DOHH2 (cell line): Measurements from ENCODE around the gene FBXW12.

Experiments used
- H3F3A ChIP-seq: fragments of 200-600 bp; sonication (generic), shearing (Covaris generic); 2 replicates; pipeline ENCODE4 v1.6.0; 2016; ENCODE audit warnings: antibody characterized with exemption, mild to moderate bottlenecking; ENCODE audit not compliant: control insufficient read depth, insufficient read depth
- H3K27ac ChIP-seq: fragments of 200-600 bp; sonication (generic); 2 replicates; pipeline ENCODE4 v1.5.1; 2014; ENCODE audit warnings: low read depth, mild to moderate bottlenecking, low read length, moderate library complexity
- H3K27me3 ChIP-seq: fragments of 200-600 bp; sonication (generic); 2 replicates; pipeline ENCODE4 v1.6.1; 2014; ENCODE audit warnings: mild to moderate bottlenecking, low read length, mixed read lengths; ENCODE audit not compliant: control insufficient read depth
- H3K36me3 ChIP-seq: fragments of 200-600 bp; sonication (generic); 2 replicates; pipeline ENCODE4 v1.6.1; 2014; ENCODE audit warnings: mild to moderate bottlenecking, low read length, moderate library complexity, mixed read lengths; ENCODE audit not compliant: control insufficient read depth
- H3K4me1 ChIP-seq: fragments of 200-600 bp; sonication (generic); 2 replicates; pipeline ENCODE4 v1.6.1; 2014; ENCODE audit warnings: mild to moderate bottlenecking, low read length, mixed read lengths; ENCODE audit not compliant: control insufficient read depth
- H3K4me2 ChIP-seq: fragments of 200-600 bp; sonication (generic); 2 replicates; pipeline ENCODE4 v1.6.0; 2014; ENCODE audit warnings: mild to moderate bottlenecking, low read length, moderate library complexity
- H3K4me3 ChIP-seq: fragments of 200-600 bp; sonication (generic); 2 replicates; pipeline ENCODE4 v1.5.1; 2014; ENCODE audit warnings: mild to moderate bottlenecking, low read length, mixed read lengths
- H3K79me2 ChIP-seq: fragments of 200-600 bp; sonication (generic); 2 replicates; pipeline ENCODE4 v1.6.1; 2014; ENCODE audit warnings: mild to moderate bottlenecking, low read length, mixed read lengths; ENCODE audit not compliant: control insufficient read depth
- H3K9me2 ChIP-seq: fragments of 200-600 bp; sonication (generic); replicated peaks from 2 replicates; pipeline ENCODE4 v1.6.1; 2014; ENCODE audit warnings: mild to moderate bottlenecking, low read length, mixed read lengths; ENCODE audit not compliant: control insufficient read depth
- H3K9me3 ChIP-seq: fragments of 200-600 bp; sonication (generic); 2 replicates; pipeline ENCODE4 v1.6.1; 2014; ENCODE audit warnings: antibody characterized with exemption, low read length, mixed read lengths; ENCODE audit not compliant: control insufficient read depth, insufficient read depth
- H4K20me1 ChIP-seq: fragments of 200-600 bp; sonication (generic); 2 replicates; pipeline ENCODE4 v1.6.0; 2014; ENCODE audit warnings: low read depth, mild to moderate bottlenecking, antibody characterized with exemption, low read length, moderate library complexity; ENCODE audit not compliant: control insufficient read depth, insufficient read depth
- EZH2phosphoT487 ChIP-seq: fragments of 200-600 bp; sonication (generic); IDR thresholded peaks from 2 replicates; pipeline ENCODE4 v1.6.1; 2017; ENCODE audit warnings: borderline replicate concordance, mild to moderate bottlenecking, antibody characterized with exemption, low read length, moderate library complexity, mixed read lengths
- TF ChIP-seq, protein P1 (sequence below): fragments of 200-600 bp; sonication (generic); IDR thresholded peaks from one replicate; pipeline ENCODE4 v1.5.1; 2014; ENCODE audit warnings: antibody characterized with exemption, mild to moderate bottlenecking, low read depth, low read length; ENCODE audit not compliant: poor library complexity, severe bottlenecking

The FBXW12 gene

DNA sequence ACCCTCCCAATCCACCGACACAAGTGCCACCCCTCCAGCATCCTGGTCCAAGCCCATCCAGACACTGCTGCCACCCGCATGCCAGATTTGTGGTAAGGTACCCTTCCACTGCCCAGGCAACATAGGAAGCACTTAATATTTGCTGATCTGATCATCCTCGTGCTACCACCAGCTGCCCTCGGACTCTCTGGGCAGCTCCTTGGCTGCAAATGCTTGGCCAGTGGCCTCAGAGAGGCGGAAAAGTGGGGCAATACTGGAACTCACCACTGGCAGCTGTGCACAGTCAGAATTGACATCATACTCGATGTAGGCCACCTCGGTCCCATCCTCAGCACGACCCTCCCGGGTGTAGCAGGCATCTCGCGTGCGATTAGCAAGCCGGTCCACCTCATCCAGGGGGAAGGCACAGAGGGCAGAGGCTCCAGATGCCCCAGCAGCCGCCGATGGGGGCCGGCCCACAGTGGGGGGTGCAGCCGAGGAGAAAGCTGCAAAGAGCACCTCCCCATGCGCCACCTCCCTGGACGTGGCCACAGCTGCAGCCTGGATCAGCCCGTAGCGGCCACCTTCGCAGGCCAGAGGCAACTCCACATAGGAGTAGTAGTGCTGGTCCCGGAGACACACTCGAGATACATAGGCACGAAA is 51.3 kb downstream of the FBXW12 start:
- H3K27ac ChIP-seq: no peak overlapping the region
- TF ChIP-seq, protein P1, sequence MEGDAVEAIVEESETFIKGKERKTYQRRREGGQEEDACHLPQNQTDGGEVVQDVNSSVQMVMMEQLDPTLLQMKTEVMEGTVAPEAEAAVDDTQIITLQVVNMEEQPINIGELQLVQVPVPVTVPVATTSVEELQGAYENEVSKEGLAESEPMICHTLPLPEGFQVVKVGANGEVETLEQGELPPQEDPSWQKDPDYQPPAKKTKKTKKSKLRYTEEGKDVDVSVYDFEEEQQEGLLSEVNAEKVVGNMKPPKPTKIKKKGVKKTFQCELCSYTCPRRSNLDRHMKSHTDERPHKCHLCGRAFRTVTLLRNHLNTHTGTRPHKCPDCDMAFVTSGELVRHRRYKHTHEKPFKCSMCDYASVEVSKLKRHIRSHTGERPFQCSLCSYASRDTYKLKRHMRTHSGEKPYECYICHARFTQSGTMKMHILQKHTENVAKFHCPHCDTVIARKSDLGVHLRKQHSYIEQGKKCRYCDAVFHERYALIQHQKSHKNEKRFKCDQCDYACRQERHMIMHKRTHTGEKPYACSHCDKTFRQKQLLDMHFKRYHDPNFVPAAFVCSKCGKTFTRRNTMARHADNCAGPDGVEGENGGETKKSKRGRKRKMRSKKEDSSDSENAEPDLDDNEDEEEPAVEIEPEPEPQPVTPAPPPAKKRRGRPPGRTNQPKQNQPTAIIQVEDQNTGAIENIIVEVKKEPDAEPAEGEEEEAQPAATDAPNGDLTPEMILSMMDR: no peak
- TF ChIP-seq EZH2phosphoT487: no peak
- no peak overlapping the region for H3K4me3 ChIP-seq
- no peaks in the 10 kb centered on the region for H3K79me2 ChIP-seq
- H3K36me3 ChIP-seq: no peaks in the 10 kb centered on the region
- no peaks in the 10 kb centered on the region for H3F3A ChIP-seq
- no peaks in the 10 kb centered on the region for H3K9me2 ChIP-seq
- H3K9me3 ChIP-seq: no peaks in the 10 kb centered on the region
- H4K20me1 ChIP-seq: no peaks in the 10 kb centered on the region
- H3K4me2 ChIP-seq: no peak overlapping the region
- H3K27me3 ChIP-seq: peaks cover 10% of the 10 kb centered on the region
- H3K4me1 ChIP-seq: no peaks in the 10 kb centered on the region

DNA sequence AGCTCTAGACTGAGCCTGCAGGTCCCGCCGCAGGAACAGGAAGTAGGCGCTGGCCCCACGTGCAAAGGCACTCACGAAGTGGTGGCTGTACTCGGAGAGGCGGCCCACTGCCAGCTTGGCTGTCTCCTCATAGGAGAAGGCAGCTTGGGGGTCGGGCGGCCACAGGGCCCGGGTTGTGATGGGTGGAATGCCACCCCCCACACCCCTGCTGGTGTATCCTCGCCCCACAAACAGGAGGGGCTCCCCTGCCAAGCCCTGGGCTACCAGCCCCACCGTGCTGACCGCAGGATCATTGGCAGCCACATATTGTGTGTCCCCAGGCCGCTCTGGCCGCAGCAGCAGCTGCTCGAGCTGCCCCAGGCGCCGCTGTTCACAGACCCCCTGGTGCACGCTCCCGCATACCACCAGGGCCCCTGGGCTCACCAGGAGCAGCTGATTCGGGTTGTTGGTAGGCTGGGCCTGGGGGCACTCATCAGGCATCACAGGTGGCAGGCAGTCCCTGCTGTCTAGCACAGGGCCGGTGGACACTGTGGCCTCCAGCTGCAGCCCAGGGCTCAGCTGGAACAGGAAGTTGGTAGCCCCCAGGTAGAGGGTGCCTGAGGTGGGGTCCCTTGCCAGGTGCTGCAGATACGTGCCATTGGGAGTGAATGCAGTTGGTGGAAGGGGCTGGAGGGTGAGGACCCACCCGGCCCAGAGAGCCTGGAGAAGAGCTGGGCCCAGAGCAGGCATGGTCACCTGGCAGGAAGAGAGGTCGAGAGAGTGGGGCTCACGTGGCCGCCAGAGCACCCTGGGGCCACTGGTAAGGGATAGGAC is 52.1 kb downstream of the FBXW12 start:
- peaks cover 16% of the 10 kb centered on the region for H3K27me3 ChIP-seq

DNA sequence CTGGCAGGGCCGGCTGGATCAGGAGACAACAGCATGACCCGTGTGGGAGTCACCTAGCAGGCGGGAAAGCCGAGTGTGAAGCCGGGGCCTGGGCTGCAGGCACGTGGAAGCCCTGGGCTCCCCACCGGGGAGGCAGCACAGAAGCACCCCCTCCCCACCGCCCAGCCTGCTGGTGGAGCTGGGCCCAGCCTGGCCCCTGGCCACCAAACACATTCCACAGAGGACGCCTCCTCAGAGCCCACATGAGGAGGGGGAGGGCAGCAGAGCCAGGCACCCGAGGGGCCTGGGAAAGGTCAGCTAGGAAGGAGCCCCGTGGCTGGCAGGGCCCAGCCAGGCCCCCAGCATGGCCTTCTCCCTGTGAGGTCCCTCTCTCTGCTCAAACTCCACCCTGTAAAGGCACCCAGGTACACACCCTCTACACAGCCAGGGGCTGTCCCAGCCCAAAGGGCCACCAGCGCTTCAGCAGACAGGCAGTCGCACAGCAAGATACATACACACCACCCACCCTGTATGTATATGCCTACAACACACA is 53.3 kb downstream of the FBXW12 start:
- Histone ChIP-seq H3K4me2 (no peak overlapping the region), H3K9me3 (no peaks in the 10 kb centered on the region), H4K20me1 (no peaks in the 10 kb centered on the region), H3K27ac (no peak overlapping the region), H3F3A (no peaks in the 10 kb centered on the region), H3K79me2 (no peaks in the 10 kb centered on the region), H3K36me3 (no peaks in the 10 kb centered on the region), H3K9me2 (no peaks in the 10 kb centered on the region), H3K4me1 (peaks cover 7% of the 10 kb centered on the region), H3K27me3 (peaks cover 16% of the 10 kb centered on the region), H3K4me3 (no peak overlapping the region)
- TF ChIP-seq EZH2phosphoT487: no peak
- TF ChIP-seq, protein P1: no peak

More for the DNA sequence above, 52.1 kb downstream of the FBXW12 start:
- Histone ChIP-seq H3K79me2 (no peaks in the 10 kb centered on the region), H3K4me2 (no peak overlapping the region), H3K9me3 (no peaks in the 10 kb centered on the region), H3K4me3 (no peak overlapping the region), H3F3A (no peaks in the 10 kb centered on the region), H3K27ac (no peak overlapping the region), H3K36me3 (no peaks in the 10 kb centered on the region), H3K4me1 (no peaks in the 10 kb centered on the region), H3K9me2 (no peaks in the 10 kb centered on the region), H4K20me1 (no peaks in the 10 kb centered on the region)
- no peak for TF ChIP-seq EZH2phosphoT487
- TF ChIP-seq, protein P1: no peak
